Panc1 (cell line): ENCODE data around the gene SPOCK1. TPM values are rescaled to one million over a fixed set of nuclear protein-coding genes. Genes with fewer than 3 reads are reported as not detected.

ENCODE experiments used
- ATAC-seq: fragments of 200-7000 bp; cut with Tn5 transposase; 2 replicates; pipeline ENCODE4 v1.9.1; 2020; ENCODE audit warnings: mild to moderate bottlenecking, moderate library complexity
- BruUV-seq: library from RNA; stranded (reverse); fragments of 400-500 nt; replicated peaks from 2 replicates; lab custom pipeline; 2021; lab: Mats Ljungman, UMichigan
- CTCF ChIA-PET: fragments of 300-600 bp; sonication (Branson Sonifier 250); formaldehyde crosslinking; loops from one replicate; lab custom pipeline; 2022; ENCODE audit warnings: antibody characterized with exemption; lab: Charles Lee
- POLR2A ChIA-PET: fragments of 300-600 bp; sonication (Branson Sonifier 250); formaldehyde crosslinking; loops from one replicate; lab custom pipeline; 2022; ENCODE audit warnings: antibody characterized with exemption; lab: Charles Lee
- DNase-seq: peaks from one replicate; pipeline ENCODE4 v3.0.0-alpha.2; 2010; ENCODE audit warnings: low read depth, low spot score
- H3K27ac ChIP-seq: 2 replicates; pipeline ENCODE4 v1.5.1; 2011; ENCODE audit warnings: mild to moderate bottlenecking, low read length, inconsistent platforms
- H3K27me3 ChIP-seq: fragments of 200-500 bp; sonication (Bioruptor generic); 2 replicates; pipeline ENCODE4 v1.6.0; 2014; ENCODE audit warnings: low read length, inconsistent platforms; ENCODE audit not compliant: control insufficient read depth, insufficient read depth
- H3K36me3 ChIP-seq: fragments of 200-500 bp; sonication (Bioruptor generic); 2 replicates; pipeline ENCODE4 v1.5.1; 2014; ENCODE audit warnings: inconsistent platforms, mild to moderate bottlenecking, low read length, moderate library complexity; ENCODE audit not compliant: control insufficient read depth, insufficient read depth
- H3K4me1 ChIP-seq: 2 replicates; pipeline ENCODE4 v1.5.1; 2011; ENCODE audit warnings: inconsistent platforms, mild to moderate bottlenecking, low read length, moderate library complexity; ENCODE audit not compliant: control insufficient read depth, insufficient read depth
- H3K4me3 ChIP-seq, 2 experiments: 2 replicates each; pipeline ENCODE4 v1.5.1; 2011 to 2012; ENCODE audit warnings: low read depth in 2 of 2, low read length in 2 of 2, mild to moderate bottlenecking in 2 of 2, inconsistent platforms in 1 of 2, moderate library complexity in 1 of 2
- H3K9me3 ChIP-seq: fragments of 200-500 bp; sonication (Bioruptor generic); 2 replicates; pipeline ENCODE4 v1.5.1; 2014; ENCODE audit warnings: low read depth, mild to moderate bottlenecking, inconsistent platforms, low read length, moderate library complexity; ENCODE audit not compliant: control insufficient read depth, insufficient read depth
- CTCF ChIP-seq: fragments of 450-650 bp; IDR thresholded peaks from 2 replicates; pipeline ENCODE4 v1.5.1; 2017; ENCODE audit warnings: mild to moderate bottlenecking
- POLR2AphosphoS5 ChIP-seq: IDR thresholded peaks from 2 replicates; pipeline ENCODE4 v1.6.1; 2012; ENCODE audit warnings: mild to moderate bottlenecking, low read depth, low read length, moderate library complexity
- REST ChIP-seq, 2 experiments: IDR thresholded peaks; 2 replicates each; pipeline ENCODE4 v1.6.1; 2011 to 2012; ENCODE audit warnings: low read depth in 2 of 2, control low read depth in 1 of 2, low read length in 1 of 2, mild to moderate bottlenecking in 1 of 2, moderate library complexity in 1 of 2; ENCODE audit not compliant: insufficient read depth in 1 of 2
- SIN3A ChIP-seq: IDR thresholded peaks from 2 replicates; pipeline ENCODE4 v1.6.1; 2012; ENCODE audit warnings: low read depth, mild to moderate bottlenecking, low read length, moderate library complexity, borderline replicate concordance; ENCODE audit not compliant: insufficient read depth
- TCF7L2 ChIP-seq: IDR thresholded peaks from 2 replicates; pipeline ENCODE4 v1.6.1; 2011; ENCODE audit warnings: mild to moderate bottlenecking, low read depth, low read length, inconsistent platforms
- in situ Hi-C: cut with HindIII; loops from 2 replicates; pipeline ENCODE4 v1.10.0; 2016; ENCODE audit warnings: low sequenced_read_pairs, low pct_unique_long_range_greater_than_20kb
- intact Hi-C: fragments of 100-400 bp; cut with micrococcal nuclease; formaldehyde crosslinking; loops from one replicate; pipeline ENCODE4 v1.10.0; 2022; ENCODE audit not compliant: unreplicated experiment
- total RNA-seq: library from RNA; stranded (reverse); gene quantifications from one replicate; pipeline ENCODE4 v1.2.1, GENCODE V29; 2021; ENCODE audit not compliant: unreplicated experiment

SPOCK1 gene
- total RNA-seq, 1 experiment from 2014 or later = 15.6 TPM

- intact Hi-C loops = no loop called here
- no TSS peak for BruUV-seq
Measured at GRCh38 chr5:137184734-137185133, 314.4 kb downstream of the SPOCK1 start.

GRCh38 chr5:137182576-137182975 lies 316.6 kb downstream of the SPOCK1 start:
- Histone ChIP-seq H3K4me3 (no peak overlapping the region), H3K4me1 (no peaks in the 10 kb centered on the region), H3K27ac (no peak overlapping the region), H3K9me3 (no peaks in the 10 kb centered on the region), H3K36me3 (no peaks in the 10 kb centered on the region), H3K27me3 (0 out of 2 replicates have a peak, but pooled peaks cover 2% of the 10 kb centered on the region)
- POLR2A ChIA-PET = no interaction called here
- in situ Hi-C loops (no loop called here), intact Hi-C loops (no loop called here)
- BruUV-seq = no TSS peak
- no peak for TF ChIP-seq TCF7L2
- TF ChIP-seq SIN3A = no peak
- no peak for TF ChIP-seq REST (IDR thresholded peaks at IDR 0.05; ENCODE audit: insufficient read depth in 1 of 2, low read depth in 2 of 2, low read length in 1 of 2)
- no peak for TF ChIP-seq POLR2AphosphoS5
- TF ChIP-seq CTCF = no peak
- no peak for DNase-seq
- CTCF ChIA-PET = no interaction called here
- ATAC-seq = no peak

More at GRCh38 chr5:137184734-137185133, 314.4 kb downstream of the SPOCK1 start:
- no peak overlapping the region for H3K27ac ChIP-seq
- no peaks in the 10 kb centered on the region for H3K4me1 ChIP-seq
- no peak for TF ChIP-seq SIN3A
- no peak for TF ChIP-seq POLR2AphosphoS5
- TF ChIP-seq TCF7L2 = no peak
- no peak for TF ChIP-seq CTCF
- no peak for TF ChIP-seq REST (IDR thresholded peaks at IDR 0.05; ENCODE audit: insufficient read depth in 1 of 2, low read depth in 2 of 2, low read length in 1 of 2)
- ChIA-PET POLR2A (no interaction called here), CTCF (no interaction called here)
- H3K9me3 ChIP-seq = no peaks in the 10 kb centered on the region
- H3K27me3 ChIP-seq = no peaks in the 10 kb centered on the region
- no peaks in the 10 kb centered on the region for H3K36me3 ChIP-seq
- H3K4me3 ChIP-seq = no peak overlapping the region
- ATAC-seq (no peak), DNase-seq (no peak)
- in situ Hi-C loops = no loop called here
